H1 (cell line): ENCODE measurements around the gene PHLDA3. TPM values are rescaled to one million over a fixed set of nuclear protein-coding genes. Genes with fewer than 3 reads are reported as not detected.

Source experiments
- ASH2L ChIP-seq: fragments of 200-600, 300-600 bp; sonication (generic); IDR thresholded peaks from one replicate; pipeline ENCODE4 v1.7.1; 2017; ENCODE audit warnings: low read length
- ATF3 ChIP-seq: IDR thresholded peaks from 2 replicates; pipeline ENCODE4 v1.6.1; 2011; ENCODE audit warnings: low read depth, mild to moderate bottlenecking, low read length; ENCODE audit not compliant: insufficient read depth
- CHD2 ChIP-seq: IDR thresholded peaks from 2 replicates; pipeline ENCODE4 v1.6.1; 2012; ENCODE audit warnings: low read length, improper control_type of control experiment
- CREB1 ChIP-seq: IDR thresholded peaks from 2 replicates; pipeline ENCODE4 v1.6.1; 2012; ENCODE audit warnings: inconsistent platforms
- CTBP2 ChIP-seq: IDR thresholded peaks from 2 replicates; pipeline ENCODE4 v1.7.0; 2011; ENCODE audit warnings: borderline replicate concordance, mild to moderate bottlenecking, moderate library complexity, mixed read lengths, low read length; ENCODE audit not compliant: insufficient read depth, insufficient read length
- CTCF ChIP-seq, 3 experiments: IDR thresholded peaks; 1 replicate in 2 of 3; 2 replicates in 1 of 3; pipeline versions ENCODE4 v1.5.1 to v1.6.1; 2011; ENCODE audit warnings: low read length in 3 of 3, mild to moderate bottlenecking in 3 of 3, inconsistent platforms in 2 of 3, low read depth in 1 of 3, moderate library complexity in 1 of 3; ENCODE audit not compliant: insufficient read depth in 1 of 3; ENCODE audit errors: control extremely low read depth in 1 of 3
- EP300 ChIP-seq, 2 experiments: IDR thresholded peaks; 1 replicate in 1 of 2; 2 replicates in 1 of 2; pipeline ENCODE4 v1.6.1; 2011 to 2012; ENCODE audit warnings: low read depth in 2 of 2, low read length in 2 of 2, mild to moderate bottlenecking in 2 of 2, borderline replicate concordance in 1 of 2, inconsistent platforms in 1 of 2, moderate library complexity in 1 of 2
- HDAC2 ChIP-seq, 2 experiments: fragments of 300-600 bp in 1 of 2; sonication (generic) in 1 of 2; IDR thresholded peaks; 2 replicates each; pipeline ENCODE4 v1.6.1; 2011 to 2012; ENCODE audit warnings: low read depth in 2 of 2, low read length in 2 of 2, mild to moderate bottlenecking in 2 of 2, moderate library complexity in 2 of 2, borderline replicate concordance in 1 of 2, inconsistent platforms in 1 of 2
- KDM4A ChIP-seq: IDR thresholded peaks from one replicate; pipeline ENCODE4 v1.7.1; 2012; ENCODE audit warnings: low read depth, mild to moderate bottlenecking, moderate library complexity, low read length, inconsistent platforms; ENCODE audit not compliant: severe bottlenecking
- MAX ChIP-seq: IDR thresholded peaks from 2 replicates; pipeline ENCODE4 v1.6.1; 2012; ENCODE audit warnings: inconsistent platforms
- POU5F1 ChIP-seq: IDR thresholded peaks from 2 replicates; pipeline ENCODE4 v1.6.1; 2011; ENCODE audit warnings: low read depth, mild to moderate bottlenecking, low read length, moderate library complexity
- RXRA ChIP-seq: IDR thresholded peaks from 2 replicates; pipeline ENCODE4 v1.6.1; 2011; ENCODE audit warnings: low read depth, mild to moderate bottlenecking, low read length, moderate library complexity; ENCODE audit not compliant: insufficient read depth
- SIN3A ChIP-seq, 2 experiments: IDR thresholded peaks in 1 of 2; conservative IDR thresholded peaks in 1 of 2; 2 replicates each; pipeline ENCODE4 v1.6.1; 2011 to 2012; ENCODE audit warnings: low read length in 2 of 2, improper control_type of control experiment in 1 of 2, low read depth in 1 of 2, mild to moderate bottlenecking in 1 of 2
- SIRT6 ChIP-seq: IDR thresholded peaks from one replicate; pipeline ENCODE4 v1.7.1; 2012; ENCODE audit warnings: low read length, inconsistent platforms
- TAF1 ChIP-seq: IDR thresholded peaks from 2 replicates; pipeline ENCODE4 v1.6.1; 2011; ENCODE audit warnings: mild to moderate bottlenecking, low read depth, low read length
- TEAD4 ChIP-seq: IDR thresholded peaks from 2 replicates; pipeline ENCODE4 v1.6.1; 2012; ENCODE audit warnings: low read depth, low read length, inconsistent platforms, mixed read lengths
- polyA plus RNA-seq, 7 experiments: library from polyadenylated mRNA; depleted of rRNA in 3 of 7; stranded (reverse) in 5 of 7; unstranded in 2 of 7; fragments of >200 nt in 5 of 7; fragments of 200-250 nt in 2 of 7; gene quantifications; 1 replicate in 5 of 7; 2 replicates in 1 of 7; 4 replicates in 1 of 7; pipeline versions ENCODE4 v1.2.1 to v1.2.3, GENCODE V29; 2011 to 2013; ENCODE audit warnings: missing spikeins in 2 of 7, mixed read lengths in 2 of 7
- total RNA-seq: library from RNA; stranded (reverse); fragmentation: NEBNext Ultra II Directional; extraction: Animal tissue kit (Norgen Biotek cat#: 25700); gene quantifications from 2 replicates; pipeline ENCODE4 v1.2.1, GENCODE V29; 2021

PHLDA3 gene
- total and polyA plus RNA-seq, 2 of the 8 experiments (the other 6 are each of a cell fraction or from before 2014, with no cell fraction given) = 25.5 to 27.5 TPM

- TF ChIP-seq CHD2 (no peak), TEAD4 (peak; percentile 66), MAX (no peak; the same call in 1 of the 2 replicates), POU5F1 (no peak), CTBP2 (peak; percentile 43), RXRA (no peak), EP300 (IDR thresholded peaks at IDR 0.05; ENCODE audit: borderline replicate concordance in 1 of 2, low read depth in 2 of 2, low read length in 2 of 2) (no peak), SIRT6 (no peak), ATF3 (no peak), ASH2L (peak; percentile 89), SIN3A (conservative IDR thresholded peaks at IDR 0.05 in 1 of 2, IDR thresholded peaks at IDR 0.05 in 1 of 2; ENCODE audit: low read depth in 1 of 2, low read length in 2 of 2) (peak in 1 of 2 experiments; percentile 14; a peak in 2 of 4 replicates), CREB1 (peak; percentile 7; the same call in 1 of the 2 replicates), CTCF (IDR thresholded peaks at IDR 0.05; ENCODE audit: control extremely low read depth in 1 of 3, insufficient read depth in 1 of 3, low read depth in 1 of 3, low read length in 3 of 3) (no peak), HDAC2 (IDR thresholded peaks at IDR 0.05; ENCODE audit: borderline replicate concordance in 1 of 2, low read depth in 2 of 2, low read length in 2 of 2) (0 out of 4 replicates have a peak, but pooled peaks of 1 of the 2 experiments have one; percentile 15), KDM4A (peak; percentile 78), TAF1 (peak; percentile 61)
Measured at GRCh38 chr1:201468844-201469644, at the start of gene PHLDA3 (continued).
